GM19397 (cell line): ENCODE data around the gene PRRT2.

Experiments used
- ATAC-seq: cut with Tn5 transposase; IDR thresholded peaks from one replicate; pipeline ENCODE4 v1.9.1; 2021; ENCODE audit warnings: mild to moderate bottlenecking, moderate library complexity; ENCODE audit not compliant: unreplicated experiment

The PRRT2 gene

GRCh38 chr16:29811170-29811895 lies 660 bp upstream of the PRRT2 start:
- no peak for ATAC-seq

GRCh38 chr16:29812754-29813643 lies 1.0 kb downstream of the PRRT2 start:
- ATAC-seq: no peak

- ATAC-seq: no peak
Measured at GRCh38 chr16:29813644-29814562, 1.9 kb downstream of the PRRT2 start.

GRCh38 chr16:29814592-29814991 lies 2.6 kb downstream of the PRRT2 start:
- ATAC-seq: no peak

- ATAC-seq: no peak
Measured at GRCh38 chr16:29815032-29815721, 3.2 kb downstream of the PRRT2 start.

- peak; percentile 59 for ATAC-seq
Measured at GRCh38 chr16:29815793-29816693, 4.0 kb downstream of the PRRT2 start, which contains the start of gene PAGR1. Gene PAGR1, plus strand, starts transcription at chr16:29816152. Its CDS starts 374 bp downstream, at chr16:29816526.

GRCh38 chr16:29816694-29817441 lies 4.9 kb downstream of the PRRT2 start:
- peak; percentile 3 for ATAC-seq

- no peak for ATAC-seq
Measured at GRCh38 chr16:29818082-29818481, 6.1 kb downstream of the PRRT2 start.

GRCh38 chr16:29819506-29819905 lies 7.5 kb downstream of the PRRT2 start:
- no peak for ATAC-seq

- ATAC-seq: no peak
Measured at GRCh38 chr16:29820271-29820701, 8.3 kb downstream of the PRRT2 start, which contains the start of gene MVP. Gene MVP, plus strand, starts transcription at chr16:29820462. Its CDS starts 10,088 bp downstream, at chr16:29830550.

- no peak for ATAC-seq
Measured at GRCh38 chr16:29820730-29821642, 9.0 kb downstream of the PRRT2 start.

GRCh38 chr16:29821643-29822115 lies 9.7 kb downstream of the PRRT2 start:
- no peak for ATAC-seq

GRCh38 chr16:29824589-29825144 lies 12.7 kb downstream of the PRRT2 start:
- no peak for ATAC-seq

- ATAC-seq: no peak
Measured at GRCh38 chr16:29825145-29826044, 13.4 kb downstream of the PRRT2 start.

GRCh38 chr16:29826342-29826695 lies 14.3 kb downstream of the PRRT2 start:
- no peak for ATAC-seq

GRCh38 chr16:29830774-29831173 lies 18.8 kb downstream of the PRRT2 start:
- ATAC-seq: no peak
